Stromal cell of bone marrow (primary cell): ENCODE measurements around the gene ABCA7.

ENCODE experiments used
- DNase-seq: peaks from one replicate; pipeline ENCODE4 v3.0.0-alpha.2; 2012; ENCODE audit warnings: low read depth

Gene ABCA7

GRCh38 chr19:1039646-1040475 lies at the start of gene ABCA7:
Gene ABCA7, plus strand, starts transcription at chr19:1040107. Its CDS starts 1,255 bp downstream, at chr19:1041362.
- DNase-seq, result peak; percentile 91

GRCh38 chr19:990119-990571 lies 49.8 kb upstream of the ABCA7 start:
- DNase-seq, result no peak

- no peak for DNase-seq
Observed at GRCh38 chr19:990746-991145, 49.2 kb upstream of the ABCA7 start.

GRCh38 chr19:991174-991931 lies 48.6 kb upstream of the ABCA7 start:
- DNase-seq, result no peak

GRCh38 chr19:991932-992669 lies 47.8 kb upstream of the ABCA7 start:
- no peak for DNase-seq

GRCh38 chr19:992670-993055 lies 47.2 kb upstream of the ABCA7 start:
- no peak for DNase-seq

GRCh38 chr19:993361-993830 lies 46.5 kb upstream of the ABCA7 start:
- DNase-seq, result no peak

- DNase-seq, result no peak
Observed at GRCh38 chr19:993831-994393, 46.0 kb upstream of the ABCA7 start.

- no peak for DNase-seq
Observed at GRCh38 chr19:994516-994915, 45.4 kb upstream of the ABCA7 start.

- no peak for DNase-seq
Observed at GRCh38 chr19:995051-995827, 44.7 kb upstream of the ABCA7 start.

- no peak for DNase-seq
Observed at GRCh38 chr19:996051-996838, 43.7 kb upstream of the ABCA7 start.

GRCh38 chr19:998064-998463 lies 41.8 kb upstream of the ABCA7 start:
- no peak for DNase-seq

GRCh38 chr19:999379-999719 lies 40.6 kb upstream of the ABCA7 start:
- no peak for DNase-seq

GRCh38 chr19:1000095-1000494 lies 39.8 kb upstream of the ABCA7 start, which contains the start of gene GRIN3B:
Gene GRIN3B, plus strand, starts transcription at chr19:1000419. Its CDS starts 19 bp downstream, at chr19:1000438.
- DNase-seq, result no peak

- no peak for DNase-seq
Observed at GRCh38 chr19:1000591-1001537, 39.0 kb upstream of the ABCA7 start.

GRCh38 chr19:1001538-1002166 lies 38.3 kb upstream of the ABCA7 start:
- DNase-seq, result no peak

GRCh38 chr19:1002600-1002999 lies 37.3 kb upstream of the ABCA7 start:
- no peak for DNase-seq

GRCh38 chr19:1003283-1003682 lies 36.6 kb upstream of the ABCA7 start:
- no peak for DNase-seq
